Islet of Langerhans (tissue), 1 donor: ENCODE data around the gene MT1M.
"Not testable (repeated sequence)": the region's sequence is repeated elsewhere in the genome, so short reads cannot be mapped to it uniquely, and the experiment has no call there.

Source experiments
- FAIRE-seq: peaks from one replicate; lab custom pipeline; 2011; peaks lifted over from hg19 to GRCh38; lab: Jason Lieb, UNC

MT1M gene

DNA sequence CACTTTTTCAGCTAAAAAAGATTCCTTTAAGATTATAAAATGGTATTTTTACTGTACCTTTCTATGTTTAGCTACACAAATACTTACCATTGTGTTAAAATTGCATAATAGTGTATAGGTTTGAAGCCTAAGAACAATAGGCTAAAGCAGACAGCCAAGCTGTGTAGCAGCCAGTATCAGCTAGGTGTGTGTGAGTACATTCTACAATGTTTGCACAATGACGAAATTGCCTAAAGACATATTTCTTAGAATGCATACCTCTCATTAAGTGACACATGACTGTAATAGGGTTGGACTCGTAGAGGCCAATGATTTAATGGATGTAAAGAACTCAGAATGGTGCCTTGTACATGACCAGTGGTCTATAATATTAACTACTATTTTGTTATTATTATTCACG is 17.4 kb downstream of the MT1M start:
- no peak for FAIRE-seq

DNA sequence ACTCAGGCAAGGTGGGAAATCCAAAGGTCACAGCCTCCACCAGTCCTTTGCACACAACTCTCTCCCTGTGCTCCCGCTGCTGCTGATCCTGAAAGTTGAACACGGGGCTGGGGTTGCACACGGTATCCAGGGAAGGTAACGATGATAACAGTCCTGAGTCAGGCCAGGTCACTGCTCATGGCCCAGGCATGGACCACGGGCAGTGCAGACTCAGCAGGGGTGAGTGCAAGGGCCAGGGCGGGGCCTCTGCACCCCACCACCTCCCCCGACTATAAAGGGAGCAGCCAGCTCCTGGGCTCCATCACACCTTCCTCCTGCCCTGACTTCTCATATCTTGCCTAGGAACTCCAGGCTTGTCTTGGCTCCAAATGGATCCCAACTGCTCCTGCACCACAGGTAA is 19.1 kb downstream of the MT1M start, which contains the start of gene MT1B:
TSS of gene MT1B (plus strand) at position 301 of the 400 bp plus-strand sequence. CDS start at position 369, 68 bp downstream.
- no peak for FAIRE-seq

DNA sequence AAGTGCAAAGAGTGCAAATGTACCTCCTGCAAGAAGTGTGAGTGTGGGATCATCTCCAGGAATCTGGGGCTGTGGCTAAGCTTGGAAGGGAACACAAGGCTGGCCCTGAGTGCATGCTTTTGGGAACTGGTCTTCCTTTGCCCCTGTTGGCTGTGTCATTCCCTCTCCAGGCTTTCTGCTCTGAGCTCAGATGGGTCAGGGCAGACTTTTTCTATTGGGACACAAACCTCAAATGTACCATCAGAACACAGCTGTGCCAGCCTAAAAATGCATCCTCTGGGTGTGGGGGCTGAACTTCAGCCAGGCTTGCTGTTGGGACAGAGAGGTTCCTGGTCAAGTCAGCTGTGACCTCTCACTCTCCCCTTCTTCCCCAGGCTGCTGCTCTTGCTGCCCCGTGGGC is 20.1 kb downstream of the MT1M start:
- FAIRE-seq: no peak

DNA sequence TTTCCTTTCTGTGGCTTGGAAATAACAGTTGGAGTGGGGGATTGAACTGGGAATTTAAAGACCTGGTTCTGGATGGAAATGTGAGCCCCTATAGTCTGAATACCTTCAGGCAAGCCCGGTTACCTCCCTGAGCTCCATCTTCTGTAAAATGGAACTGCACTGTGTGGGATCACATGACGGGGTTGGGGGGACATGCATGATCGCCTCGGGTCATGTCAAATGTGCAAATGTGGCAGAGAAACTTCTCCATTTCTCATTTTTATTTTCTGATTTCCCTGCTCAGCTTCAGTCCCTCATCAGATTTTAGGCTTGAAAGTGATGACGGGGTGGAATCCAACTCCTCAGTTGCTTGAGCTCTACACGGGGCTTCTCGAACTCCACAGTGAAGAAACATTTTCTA is 20.8 kb downstream of the MT1M start:
- no peak for FAIRE-seq

DNA sequence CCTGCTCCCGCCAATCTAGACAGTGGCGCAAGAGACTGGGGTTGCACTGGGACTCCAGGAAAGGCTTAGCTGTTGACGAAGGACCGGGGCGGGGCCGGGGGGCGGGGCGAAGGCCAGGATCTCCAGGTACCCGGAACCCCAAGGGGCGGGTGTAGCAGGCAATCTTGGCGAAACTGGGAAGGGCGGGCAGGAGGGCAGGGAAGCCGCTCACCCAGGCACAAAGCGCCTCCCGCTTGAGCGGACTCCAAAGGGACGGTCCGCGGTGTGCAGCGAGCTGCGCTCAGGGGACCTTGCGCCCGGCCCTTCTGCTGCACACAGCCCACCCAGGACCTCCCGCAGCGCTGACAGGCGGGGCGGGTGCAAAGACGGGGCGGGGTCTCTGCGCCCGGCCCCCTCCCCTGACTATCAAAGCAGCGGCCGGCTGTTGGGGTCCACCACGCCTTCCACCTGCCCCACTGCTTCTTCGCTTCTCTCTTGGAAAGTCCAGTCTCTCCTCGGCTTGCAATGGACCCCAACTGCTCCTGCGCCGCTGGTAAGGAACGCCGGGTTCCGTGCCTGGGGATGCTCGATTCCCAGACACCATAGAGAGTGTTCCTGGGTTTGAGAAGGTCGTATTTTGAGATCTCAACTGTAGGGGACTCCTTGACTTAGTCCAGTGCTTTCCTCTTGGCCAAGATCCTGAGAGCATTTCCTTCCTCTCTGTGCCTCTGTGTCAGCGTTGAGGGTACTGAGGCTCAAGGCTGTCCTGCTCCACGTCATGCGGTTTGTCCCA is 25.3 kb downstream of the MT1M start, which contains the start of gene MT1F:
TSS of gene MT1F (plus strand) at position 405 of the 772 bp plus-strand sequence. CDS start at position 505, 100 bp downstream.
- no peak for FAIRE-seq

DNA sequence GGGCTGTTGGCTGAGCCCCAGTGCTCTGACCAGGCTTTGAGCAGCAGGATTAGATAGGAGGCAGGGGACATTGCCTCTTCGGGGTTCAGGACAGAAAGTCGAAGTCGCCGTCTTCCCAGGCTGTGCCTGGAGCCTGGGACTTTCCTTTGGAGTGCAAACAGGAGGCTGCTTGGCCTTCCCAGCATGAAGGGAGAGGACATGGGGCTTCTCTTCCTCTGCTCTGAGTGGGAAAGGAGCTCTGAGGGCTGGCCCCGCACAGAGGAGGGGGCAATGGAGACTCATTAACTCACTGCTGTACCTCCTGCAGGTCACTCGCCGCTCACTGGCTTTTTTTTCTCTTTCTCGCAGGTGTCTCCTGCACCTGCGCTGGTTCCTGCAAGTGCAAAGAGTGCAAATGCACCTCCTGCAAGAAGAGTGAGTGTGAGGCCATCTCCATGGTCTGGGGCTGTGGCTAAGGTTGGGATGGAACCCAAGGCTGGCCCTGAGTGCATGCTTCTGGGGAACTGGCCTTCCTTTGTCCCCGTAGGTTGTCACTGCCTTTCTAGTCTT is 25.9 kb downstream of the MT1M start:
- no peak for FAIRE-seq

DNA sequence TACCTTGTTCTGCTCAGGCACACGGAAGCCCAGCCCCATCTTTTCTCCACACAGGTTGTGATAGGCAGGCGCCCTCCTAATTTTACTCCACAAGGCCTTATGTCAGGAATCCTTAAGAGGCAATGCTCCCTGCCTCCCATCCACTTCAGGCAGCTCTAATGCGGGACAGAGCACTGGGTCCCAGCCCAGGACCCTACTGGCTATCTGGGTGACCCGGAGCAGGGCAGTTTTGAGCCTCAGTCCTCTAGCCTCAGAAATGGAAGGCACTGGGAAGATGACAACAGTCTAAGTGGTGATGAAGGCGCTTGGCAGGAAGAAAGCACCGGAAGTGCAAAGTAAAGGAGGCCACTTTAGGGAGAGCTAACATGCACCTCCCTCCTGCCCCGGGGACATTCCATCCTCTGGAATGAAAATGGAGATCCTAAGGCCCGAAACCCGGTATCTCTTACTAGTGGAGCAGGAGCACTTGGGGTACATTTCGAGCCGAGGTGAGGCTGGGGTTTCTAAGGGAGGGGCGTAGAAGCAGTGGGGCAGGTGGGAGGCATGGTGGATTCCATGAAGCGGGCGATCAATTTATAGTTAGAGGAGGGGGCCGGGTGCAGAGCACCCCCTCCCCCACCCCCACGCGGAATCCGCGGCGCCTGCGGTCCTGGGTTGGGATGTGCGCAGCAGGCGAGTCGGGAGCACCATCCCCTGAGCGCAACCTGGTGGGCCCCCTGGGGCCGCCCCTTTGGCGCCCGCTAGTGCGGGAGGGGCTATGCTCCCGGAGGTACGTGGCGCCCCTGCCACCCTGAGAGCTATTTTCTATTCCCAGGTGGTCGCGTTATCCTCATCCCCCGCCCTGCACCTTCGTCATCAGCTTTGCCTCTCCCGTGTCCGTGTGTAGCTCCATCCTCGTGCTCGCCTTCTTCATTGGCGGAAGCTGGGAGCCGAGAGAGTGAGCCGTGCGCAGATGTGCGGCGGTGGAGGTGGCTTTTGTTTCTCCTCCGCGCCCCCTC is 30.2 kb downstream of the MT1M start:
- FAIRE-seq: no peak

DNA sequence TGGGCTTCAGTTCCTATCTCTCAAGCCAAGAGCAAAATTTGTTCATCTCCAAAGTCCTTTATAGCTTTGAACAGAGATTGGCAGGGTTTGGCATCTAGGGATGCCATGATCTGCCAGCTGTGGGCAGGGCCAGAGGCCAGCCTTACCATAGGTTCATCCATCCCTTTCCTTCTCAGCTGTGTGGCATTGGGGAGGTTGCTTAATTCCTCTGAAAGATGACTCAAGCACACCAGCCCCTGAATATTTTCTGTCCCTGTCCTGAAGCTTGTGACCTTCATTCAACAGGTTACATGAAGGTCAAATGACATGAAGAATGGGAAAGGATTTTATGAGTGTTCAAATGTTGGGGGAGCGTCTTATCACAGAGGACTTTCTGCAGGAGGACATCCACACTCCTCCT is 32.0 kb downstream of the MT1M start:
- FAIRE-seq: no peak

DNA sequence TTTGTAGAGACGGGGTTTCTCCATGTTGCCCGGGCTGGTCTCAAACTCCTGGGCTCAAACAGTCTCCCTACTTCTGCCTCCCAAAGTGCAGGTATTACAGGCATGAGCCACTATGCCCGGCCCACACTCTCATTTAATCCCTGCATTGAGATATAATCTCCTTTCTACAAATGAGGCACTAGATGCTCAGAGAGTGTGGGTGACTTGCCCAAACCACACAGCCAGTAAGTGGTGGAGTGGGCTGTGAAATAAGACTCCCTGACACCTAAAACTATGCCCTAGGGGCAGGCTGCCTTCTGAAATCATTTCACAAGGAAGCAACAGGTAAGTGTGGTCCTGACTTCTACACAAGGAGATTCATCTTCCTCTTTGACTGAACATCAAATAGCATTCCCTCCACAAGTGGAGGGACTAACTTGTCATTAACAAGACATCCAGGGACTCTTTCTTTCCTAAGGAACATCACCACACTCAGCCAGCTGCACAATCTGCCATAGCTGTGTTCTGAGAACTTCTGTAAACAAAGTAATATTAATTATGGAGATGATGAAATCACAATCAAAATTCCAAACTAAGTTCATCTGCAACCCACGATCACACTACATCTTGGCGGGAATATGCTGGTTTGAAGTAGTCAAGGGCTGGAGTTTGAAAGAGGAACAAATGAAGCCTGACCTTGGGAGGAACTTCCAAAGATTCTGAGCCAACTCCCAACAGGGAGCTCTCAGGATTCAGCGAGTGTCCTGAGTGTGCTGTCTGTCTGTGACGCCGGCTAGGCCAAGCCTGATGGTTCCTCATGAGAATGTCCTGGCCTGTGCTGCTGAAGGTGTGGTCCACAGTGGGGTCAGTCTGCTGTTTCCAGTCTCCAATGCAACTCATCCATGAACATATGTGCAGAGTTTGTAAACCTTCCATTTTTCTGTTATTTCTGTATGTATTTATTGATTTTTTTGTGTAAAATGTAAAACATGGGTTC is 33.1 kb downstream of the MT1M start:
- not testable (repeated sequence) for FAIRE-seq

DNA sequence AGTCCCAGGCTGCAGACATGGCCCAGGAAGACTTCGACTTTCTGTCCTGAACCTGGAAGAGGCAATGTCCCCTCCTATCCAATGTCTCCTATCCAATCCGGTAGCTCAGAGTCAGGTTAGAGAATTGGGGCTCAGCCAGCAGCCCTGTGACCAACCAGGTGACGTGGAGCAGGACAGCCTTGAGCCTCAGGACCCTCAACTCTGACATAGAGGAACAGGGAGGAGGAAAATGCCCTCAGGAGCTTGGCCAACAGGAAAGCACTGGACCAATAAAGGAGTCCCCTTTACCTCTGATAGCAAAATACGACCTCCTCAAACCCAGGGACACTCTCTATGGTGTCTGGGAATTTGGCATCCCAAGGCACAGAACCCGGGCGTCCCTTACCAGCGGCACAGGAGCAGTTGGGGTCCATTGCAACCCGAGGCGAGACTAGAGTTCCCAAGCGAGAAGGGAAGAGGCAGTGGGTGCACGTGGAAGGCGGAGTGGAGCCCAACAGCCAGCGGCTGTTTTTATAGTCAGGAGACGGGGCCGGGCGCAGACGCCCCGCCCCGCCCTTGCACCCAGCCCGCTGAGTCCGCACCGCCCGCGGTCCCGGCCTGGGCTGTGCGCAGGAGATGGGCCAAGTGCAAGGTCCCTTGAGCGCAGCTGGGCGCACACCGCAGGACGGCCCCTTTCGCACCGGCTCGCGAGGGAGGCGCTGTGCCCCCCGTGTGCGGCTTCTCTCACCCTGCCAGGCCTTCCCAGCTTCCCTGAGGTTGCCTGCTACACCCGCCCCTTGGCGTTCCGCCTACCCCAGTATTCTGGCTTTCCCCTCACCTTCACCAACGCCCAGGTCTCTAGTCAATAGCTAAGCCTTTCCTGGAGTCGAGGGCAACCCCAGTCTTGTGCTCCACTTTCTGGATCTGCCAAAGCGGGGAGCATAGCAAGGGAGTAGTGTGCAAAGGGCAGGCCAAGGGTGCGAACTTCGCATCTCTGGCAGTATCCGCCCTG is 35.4 kb downstream of the MT1M start, which contains the start of gene MT1G:
TSS of gene MT1G (minus strand) at position 485 of the 991 bp plus-strand sequence. CDS start at position 413, 72 bp downstream.
- FAIRE-seq: no peak

DNA sequence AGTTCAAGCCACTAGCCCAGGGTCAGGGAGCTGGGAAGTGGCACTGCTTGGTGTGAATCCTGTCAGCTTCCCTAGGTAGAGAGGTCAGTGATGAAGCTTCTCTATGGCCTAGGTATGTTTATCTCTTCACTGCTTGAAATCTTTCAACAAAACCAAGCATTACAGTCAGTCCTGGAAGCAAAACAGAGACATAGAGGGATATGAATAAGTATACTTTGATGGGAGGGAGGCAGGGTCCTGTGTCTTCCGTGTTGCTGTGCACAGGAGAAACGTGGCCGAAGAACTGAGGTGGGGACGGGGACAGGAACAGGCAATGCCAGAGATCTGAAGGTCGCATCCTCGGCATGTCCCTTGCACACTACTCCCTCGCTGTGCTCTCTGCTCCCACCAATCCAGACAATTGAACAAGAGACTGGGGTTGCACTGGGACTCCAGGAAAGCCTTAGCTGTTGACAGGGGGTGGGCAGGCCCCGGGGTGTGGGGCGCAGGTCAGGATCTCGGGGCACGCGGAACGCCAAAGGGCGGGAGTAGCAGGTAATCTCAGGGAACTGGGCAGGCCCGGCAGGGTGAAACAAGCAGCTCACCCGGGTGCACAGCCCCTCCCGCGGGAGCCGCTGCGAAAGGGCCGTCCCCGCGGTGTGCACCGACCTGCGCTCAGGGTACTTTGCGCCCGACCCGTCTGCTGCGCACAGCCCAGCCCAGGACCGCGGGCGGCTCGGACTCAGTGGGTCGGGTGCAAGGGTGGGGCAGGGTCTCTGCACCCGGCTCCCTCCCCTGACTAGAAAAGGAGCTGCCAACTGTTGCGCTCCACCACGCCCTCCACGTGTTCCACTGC is 36.8 kb downstream of the MT1M start, which contains the start of gene MT1H:
TSS of gene MT1H (plus strand) at position 810 of the 835 bp plus-strand sequence. CDS start 71 bp downstream, outside the sequence.
- FAIRE-seq: no peak

DNA sequence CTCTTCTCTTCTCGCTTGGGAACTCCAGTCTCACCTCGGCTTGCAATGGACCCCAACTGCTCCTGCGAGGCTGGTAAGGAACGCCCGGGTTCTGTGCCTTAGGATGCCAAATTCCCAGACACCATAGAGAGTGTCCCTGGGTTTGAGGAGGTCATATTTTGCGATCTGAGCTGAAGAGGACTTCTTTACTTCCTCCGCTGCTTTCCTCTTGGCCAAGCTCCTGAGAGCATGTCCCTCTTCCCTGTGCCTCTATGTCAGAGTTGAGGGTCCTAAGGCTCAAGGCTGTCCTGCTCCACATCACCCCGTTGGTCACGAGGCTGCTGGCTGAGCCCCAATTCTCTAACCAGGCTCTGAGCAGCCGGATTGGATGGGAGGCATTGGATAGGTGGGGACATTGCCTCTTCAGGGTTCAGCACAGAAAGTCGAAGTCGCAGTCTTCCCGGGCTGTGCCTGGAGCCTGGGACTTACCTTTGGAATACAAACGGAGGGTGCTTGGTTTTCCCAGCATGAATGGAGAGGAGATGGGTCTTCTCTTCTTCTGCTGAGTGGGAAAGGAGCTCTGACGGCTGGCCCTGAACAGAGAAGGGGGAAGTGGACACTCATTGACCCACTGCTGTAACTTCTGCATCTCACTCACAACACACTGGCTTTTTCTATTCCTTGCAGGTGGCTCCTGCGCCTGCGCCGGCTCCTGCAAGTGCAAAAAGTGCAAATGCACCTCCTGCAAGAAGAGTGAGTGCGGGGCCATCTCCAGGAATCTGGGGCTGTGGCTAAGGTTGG is 37.6 kb downstream of the MT1M start:
- FAIRE-seq: no peak

DNA sequence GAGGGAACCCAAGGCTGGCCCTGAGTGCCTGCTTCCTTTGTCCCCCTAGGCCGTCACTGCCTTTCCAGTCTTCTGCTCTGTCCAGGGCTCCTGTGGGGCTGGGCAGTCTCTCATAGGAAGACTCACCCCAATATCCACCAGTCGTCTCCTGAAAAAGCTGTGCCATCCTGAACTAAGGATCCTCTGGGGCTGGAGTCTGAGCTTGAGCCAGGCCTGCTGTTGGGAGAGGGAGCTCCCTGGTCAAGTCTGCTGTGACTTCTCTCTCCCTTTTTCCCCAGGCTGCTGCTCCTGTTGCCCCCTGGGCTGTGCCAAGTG is 38.1 kb downstream of the MT1M start:
- FAIRE-seq: no peak

DNA sequence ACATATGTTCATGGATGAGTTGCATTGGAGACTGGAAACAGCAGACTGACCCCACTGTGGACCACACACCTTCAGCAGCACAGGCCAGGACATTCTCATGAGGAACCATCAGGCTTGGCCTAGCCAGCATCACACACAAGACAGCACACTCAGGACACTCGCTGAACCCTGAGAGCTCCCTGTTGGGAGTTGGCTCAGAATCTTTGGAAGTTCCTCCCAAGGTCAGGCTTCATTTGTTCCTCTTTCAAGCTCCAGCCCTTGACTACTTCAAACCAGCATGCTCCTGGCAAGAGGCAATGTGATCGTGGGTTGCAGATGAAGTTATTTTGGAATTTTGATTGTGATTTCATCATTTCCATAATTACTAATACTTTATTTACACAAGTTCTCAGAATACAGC is 39.2 kb downstream of the MT1M start:
- not testable (repeated sequence) for FAIRE-seq

DNA sequence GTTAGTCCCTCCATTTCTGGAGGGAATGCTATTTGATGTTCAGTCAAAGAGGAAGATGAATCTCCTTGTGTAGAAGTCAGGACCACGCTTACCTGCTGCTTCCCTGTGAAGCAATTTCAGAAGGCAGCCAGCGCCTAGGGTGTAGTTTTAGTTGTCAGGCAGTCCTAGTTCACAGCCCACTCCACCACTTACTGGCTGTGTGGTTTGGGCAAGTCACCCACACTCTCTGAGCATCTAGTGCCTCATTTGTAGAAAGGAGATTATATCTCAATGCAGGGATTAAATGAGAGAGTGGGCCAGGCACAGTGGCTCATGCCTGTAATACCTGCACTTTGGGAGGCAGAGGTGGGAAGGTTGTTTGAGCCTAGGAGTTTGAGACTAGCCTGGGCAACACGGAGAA is 39.7 kb downstream of the MT1M start:
- FAIRE-seq: not testable (repeated sequence)

DNA sequence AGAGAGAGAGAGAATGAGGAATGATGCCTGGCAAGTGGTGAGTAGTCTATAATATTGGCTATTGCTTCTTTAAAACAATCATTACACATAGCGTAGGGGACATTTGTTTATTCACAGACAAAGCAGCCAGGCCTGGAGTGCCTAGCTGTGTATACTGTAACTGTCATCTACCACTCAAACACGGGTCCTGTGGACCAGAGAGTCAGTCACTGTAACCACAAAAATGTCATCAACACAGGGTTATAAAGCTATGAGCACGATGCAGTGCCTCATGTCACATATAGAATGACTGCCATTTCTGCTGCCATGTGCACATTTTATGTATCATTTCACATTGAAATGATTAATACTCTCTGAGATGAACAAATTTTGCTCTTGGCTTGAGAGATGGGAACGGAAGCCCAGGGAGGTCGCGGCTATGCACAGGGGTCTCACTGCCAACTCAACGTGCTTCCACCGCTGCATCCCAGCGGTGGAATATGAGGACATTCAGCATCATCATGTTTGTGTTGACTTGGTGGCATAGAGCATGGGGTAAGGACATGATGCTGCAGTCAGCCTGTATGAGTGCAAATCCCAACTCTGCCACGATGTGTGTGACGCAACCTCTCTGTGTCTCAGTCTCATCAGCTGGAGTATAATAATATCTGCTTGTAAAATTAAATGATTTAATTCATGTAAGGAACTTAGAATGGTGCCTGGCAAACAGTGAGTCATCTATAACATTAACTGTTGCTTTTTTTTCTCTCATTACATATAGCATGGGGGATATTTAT is 40.5 kb downstream of the MT1M start:
- FAIRE-seq: no peak

DNA sequence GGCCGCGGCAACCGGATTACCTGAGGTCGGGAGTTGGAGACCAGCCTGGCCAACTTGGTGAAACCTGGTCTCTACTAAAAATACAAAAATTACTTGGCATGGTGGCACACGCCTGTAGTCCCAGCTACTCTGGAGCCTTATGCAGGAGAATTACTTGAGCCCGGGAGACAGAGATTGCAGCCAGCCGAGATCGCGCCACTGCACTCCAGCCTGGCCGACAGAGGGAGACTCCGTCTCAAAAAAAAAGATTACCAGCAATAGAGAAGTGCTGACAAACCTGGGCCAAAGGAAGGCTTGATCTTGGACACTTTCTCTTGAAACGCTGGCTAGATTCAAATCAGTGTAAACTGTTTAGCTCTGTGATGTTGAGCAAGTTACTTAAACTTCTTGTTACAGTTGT is 41.5 kb downstream of the MT1M start:
- no peak for FAIRE-seq

DNA sequence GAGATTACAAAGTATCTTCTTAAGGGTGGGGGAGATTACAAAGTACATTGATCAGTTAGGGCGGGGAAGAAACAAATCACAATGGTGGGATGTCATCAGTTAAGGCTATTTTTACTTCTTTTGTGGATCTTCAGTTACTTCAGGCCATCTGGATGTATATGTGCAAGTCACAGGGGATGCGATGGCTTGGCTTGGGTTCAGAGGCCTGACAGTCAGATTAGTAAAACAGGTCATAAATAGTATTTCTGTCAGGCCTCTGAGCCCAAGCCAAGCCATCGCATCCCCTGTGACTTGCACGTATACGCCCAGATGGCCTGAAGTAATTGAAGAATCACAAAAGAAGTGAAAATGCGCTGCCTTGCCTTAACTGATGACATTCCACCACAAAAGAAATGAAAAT is 42.1 kb downstream of the MT1M start:
- not testable (repeated sequence) for FAIRE-seq
